Measurements from ENCODE around the gene PODXL2.

DNA sequence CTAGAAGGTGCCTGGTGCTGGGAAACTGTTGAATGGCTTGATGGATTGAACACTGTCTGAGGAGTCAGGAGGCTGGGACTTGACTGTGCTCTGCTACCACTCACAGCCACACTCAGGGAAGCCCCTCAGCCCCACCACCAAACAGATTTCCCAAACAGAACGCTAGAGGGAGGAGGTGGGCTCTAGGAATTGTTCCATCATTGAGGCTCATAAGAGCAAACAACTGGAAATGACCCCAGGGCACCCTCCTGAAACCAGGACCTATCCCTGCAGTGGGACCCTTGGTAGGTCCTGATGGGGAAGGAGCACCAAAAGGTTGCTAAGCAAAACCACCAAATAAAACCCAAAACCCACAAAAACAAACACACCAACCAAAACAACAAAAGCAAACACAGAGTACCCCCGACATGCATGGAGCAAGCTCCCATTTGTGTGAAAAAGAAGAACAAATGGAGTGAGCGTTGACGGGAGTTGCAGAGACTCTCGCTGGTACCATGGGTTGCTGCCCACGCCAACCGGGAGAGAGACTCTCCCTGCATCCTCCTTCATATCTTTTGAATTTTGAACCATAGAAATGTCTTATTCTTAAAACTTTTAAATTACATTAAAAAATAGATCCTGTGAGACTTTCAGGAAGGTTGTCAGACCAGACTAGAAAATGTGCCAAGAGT is 89.4 kb downstream of the PODXL2 start:
- TF ChIP-seq, protein P1, sequence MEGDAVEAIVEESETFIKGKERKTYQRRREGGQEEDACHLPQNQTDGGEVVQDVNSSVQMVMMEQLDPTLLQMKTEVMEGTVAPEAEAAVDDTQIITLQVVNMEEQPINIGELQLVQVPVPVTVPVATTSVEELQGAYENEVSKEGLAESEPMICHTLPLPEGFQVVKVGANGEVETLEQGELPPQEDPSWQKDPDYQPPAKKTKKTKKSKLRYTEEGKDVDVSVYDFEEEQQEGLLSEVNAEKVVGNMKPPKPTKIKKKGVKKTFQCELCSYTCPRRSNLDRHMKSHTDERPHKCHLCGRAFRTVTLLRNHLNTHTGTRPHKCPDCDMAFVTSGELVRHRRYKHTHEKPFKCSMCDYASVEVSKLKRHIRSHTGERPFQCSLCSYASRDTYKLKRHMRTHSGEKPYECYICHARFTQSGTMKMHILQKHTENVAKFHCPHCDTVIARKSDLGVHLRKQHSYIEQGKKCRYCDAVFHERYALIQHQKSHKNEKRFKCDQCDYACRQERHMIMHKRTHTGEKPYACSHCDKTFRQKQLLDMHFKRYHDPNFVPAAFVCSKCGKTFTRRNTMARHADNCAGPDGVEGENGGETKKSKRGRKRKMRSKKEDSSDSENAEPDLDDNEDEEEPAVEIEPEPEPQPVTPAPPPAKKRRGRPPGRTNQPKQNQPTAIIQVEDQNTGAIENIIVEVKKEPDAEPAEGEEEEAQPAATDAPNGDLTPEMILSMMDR (IDR thresholded peaks at IDR 0.05) = no peak
- no peak for TF ChIP-seq POLR2A (IDR thresholded peaks at IDR 0.05)

All from breast epithelium (tissue), 3 donors.